ENCODE data around the gene ABHD17A. TPM values are rescaled to one million over a fixed set of nuclear protein-coding genes. Genes with fewer than 3 reads are reported as not detected.

ABHD17A gene
- total and polyA plus RNA-seq, 9 of the 15 experiments (the other 6 are each of a cell fraction or from before 2014, with no cell fraction given), result 0.04 to 135 (median 21.8) TPM; not detected in 1

- ATAC-seq (no peak), FAIRE-seq (peak; percentile 42), DNase-seq (ENCODE audit: extremely low read depth in 1 of 4, low spot score in 3 of 4) (peak in 1 of 4 experiments; percentile 47)
- POLR2A ChIA-PET, result interaction anchor here (0.6 kb wide), 3 partner anchors 163 to 433 kb away, joined by 3 read pairs; no protein-coding TSS in a partner anchor
- peaks cover 28% of the 10 kb centered on the region for H4K20me1 ChIP-seq (replicated peaks; ENCODE audit: control insufficient read depth, insufficient read depth, low read length)
- intact Hi-C loops (cut with micrococcal nuclease) (no loop called here), in situ Hi-C loops (cut with MboI) (no loop called here)
- peaks cover 72% of the 10 kb centered on the region for H3K79me2 ChIP-seq (ENCODE audit: control insufficient read depth, insufficient read depth, low read length)
- BruUV-seq (replicated peaks), result no TSS peak
- no peaks in the 10 kb centered on the region for H3K9me3 ChIP-seq (replicated peaks; ENCODE audit: control insufficient read depth, insufficient read depth, low read depth, low read length)
- H3K9me1 ChIP-seq (ENCODE audit: control insufficient read depth, insufficient read depth, low read length), result peaks cover 5% of the 10 kb centered on the region
- peak overlapping the region; percentile 85 for H3K27ac ChIP-seq (ENCODE audit: extremely low read depth, low read depth, low read length)
- H3K4me2 ChIP-seq (ENCODE audit: insufficient read depth, low read length), result peak overlapping the region; percentile 82
- H3K4me3 ChIP-seq, result peak overlapping the region; percentile 95
- no peak overlapping the region for H2AFZ ChIP-seq (ENCODE audit: low read depth, low read length)
- under 1% methylated on average over 17 of the region's 23 CpGs for whole genome bisulfite sequencing (ENCODE audit: insufficient coverage, low coverage, missing lambda C conversion rate)
- peaks cover 42 to 77% of the 10 kb centered on the region in 2 experiments for H3K4me1 ChIP-seq (replicated peaks in 1 of 2; ENCODE audit: control insufficient read depth in 2 of 2, insufficient read depth in 2 of 2, low read length in 2 of 2)
- no peaks in the 10 kb centered on the region for H3K27me3 ChIP-seq (ENCODE audit: control insufficient read depth in 2 of 2, insufficient read depth in 2 of 2, low read length in 2 of 2)
- H3K36me3 ChIP-seq (ENCODE audit: control insufficient read depth, insufficient read depth, low read length), result no peaks in the 10 kb centered on the region; the same call in 2 of the 3 replicates
- CTCF ChIA-PET (ENCODE audit: low intra/inter-chr PET ratio), result no interaction called here
- peak overlapping the region; percentile 84 to 97 for H3K9ac ChIP-seq (ENCODE audit: insufficient read depth in 1 of 2, low read depth in 2 of 2, low read length in 2 of 2)
- TF ChIP-seq SIRT6 (IDR thresholded peaks at IDR 0.05; ENCODE audit: low read depth, low read length) (no peak), MCM3 (IDR thresholded peaks at IDR 0.05) (no peak), ZNF232 (CRISPR knock-in tag; IDR thresholded peaks at IDR 0.05) (no peak), EP400 (IDR thresholded peaks at IDR 0.05) (no peak), HCFC1 (IDR thresholded peaks at IDR 0.05; ENCODE audit: low read depth, low read length) (no peak), SAP30 (IDR thresholded peaks at IDR 0.05; ENCODE audit: borderline replicate concordance, insufficient read depth, low read depth, low read length, poor library complexity, severe bottlenecking) (peak; percentile 13), TSC22D4 (tag; IDR thresholded peaks at IDR 0.05) (no peak), XRCC4 (IDR thresholded peaks at IDR 0.05; ENCODE audit: extremely low read depth, insufficient read depth, insufficient read length) (no peak), CHCHD3 (CRISPR knock-in tag; IDR thresholded peaks at IDR 0.05) (no peak), PBX2 (CRISPR knock-in tag; IDR thresholded peaks at IDR 0.05; ENCODE audit: low read depth) (no peak), PBX2 (tag; conservative IDR thresholded peaks at IDR 0.05; ENCODE audit: low read depth) (no peak), ARID4B (CRISPR knock-in tag; IDR thresholded peaks at IDR 0.05) (peak; percentile 65; the same call in 1 of the 2 replicates), PATZ1 (CRISPR knock-in tag; IDR thresholded peaks at IDR 0.05; ENCODE audit: borderline replicate concordance) (no peak), KDM1A (IDR thresholded peaks at IDR 0.05) (no peak)
Observed at GRCh38 chr19:1861599-1862031, 23.7 kb downstream of the ABHD17A start.

All from K562 (cell line).